Natural killer cell (primary cell): ENCODE measurements around the gene ATN1. TPM values are rescaled to one million over a fixed set of nuclear protein-coding genes. Genes with fewer than 3 reads are reported as not detected.
A peak's percentile ranks its signal among the peaks of the same experiment; 100 is the strongest.

Experiments used
- ATAC-seq, 3 donors: fragments of 150-1000 bp in 2 of 3; fragments of 200-7000 bp in 1 of 3; cut with Tn5 transposase; 1 replicate in 1 of 3; 2 replicates in 2 of 3; pipeline ENCODE4 v1.10.0; 2021; ENCODE audit warnings: mild to moderate bottlenecking in 2 of 3, moderate library complexity in 2 of 3
- DNase-seq, 2 donors: peaks; one replicate each; pipeline versions ENCODE4 v3.0.0 to v3.0.0-alpha.2; 2013 to 2021; ENCODE audit warnings: mixed read lengths in 1 of 2
- H3K27ac ChIP-seq: one replicate; pipeline ENCODE4 v1.5.1; 2013; ENCODE audit warnings: mild to moderate bottlenecking, low read length
- H3K27me3 ChIP-seq: one replicate; pipeline ENCODE4 v1.6.1; 2013; ENCODE audit warnings: low read length; ENCODE audit not compliant: control insufficient read depth, insufficient read depth
- H3K36me3 ChIP-seq: one replicate; pipeline ENCODE4 v1.6.1; 2013; ENCODE audit warnings: low read length; ENCODE audit not compliant: control insufficient read depth, insufficient read depth
- H3K4me1 ChIP-seq: one replicate; pipeline ENCODE4 v1.6.1; 2013; ENCODE audit warnings: low read length; ENCODE audit not compliant: control insufficient read depth, insufficient read depth
- H3K4me3 ChIP-seq: one replicate; pipeline ENCODE4 v1.5.1; 2013; ENCODE audit warnings: low read length
- H3K9me3 ChIP-seq: one replicate; pipeline ENCODE4 v1.6.1; 2013; ENCODE audit warnings: low read length; ENCODE audit not compliant: control insufficient read depth, insufficient read depth
- H3K27ac Mint-ChIP-seq, 2 donors: one replicate each; pipeline ENCODE4 v1.8.0; 2022; ENCODE audit warnings: mild to moderate bottlenecking in 2 of 2, mixed read lengths in 2 of 2, moderate library complexity in 1 of 2
- H3K27me3 Mint-ChIP-seq, 2 donors: one replicate each; pipeline ENCODE4 v1.8.0; 2022; ENCODE audit warnings: low read depth in 2 of 2, mixed read lengths in 2 of 2
- H3K36me3 Mint-ChIP-seq: one replicate; pipeline ENCODE4 v1.8.0; 2022; ENCODE audit warnings: mixed read lengths
- H3K4me1 Mint-ChIP-seq, 2 donors: one replicate each; pipeline ENCODE4 v1.8.0; 2022; ENCODE audit warnings: mixed read lengths in 2 of 2
- H3K4me3 Mint-ChIP-seq: one replicate; pipeline ENCODE4 v1.8.0; 2022; ENCODE audit warnings: mild to moderate bottlenecking, moderate library complexity, mixed read lengths
- H3K9me3 Mint-ChIP-seq, 2 donors: one replicate each; pipeline ENCODE4 v1.8.0; 2022; ENCODE audit warnings: mixed read lengths in 2 of 2
- WGBS: methylation state at CpG from one replicate; pipeline ENCODE4 v1.1.7; 2013; ENCODE audit warnings: missing lambda C conversion rate; ENCODE audit not compliant: insufficient coverage; 5-methylcytosine and 5-hydroxymethylcytosine counted together
- intact Hi-C: fragments of 100-400 bp; cut with micrococcal nuclease; formaldehyde crosslinking; loops from one replicate; pipeline ENCODE4 v1.14.2; 2022
- total RNA-seq, 4 donors: library from RNA; stranded (reverse); fragments of 120-200 nt in 1 of 4; gene quantifications; one replicate each; pipeline versions ENCODE4 v1.2.3 to v1.2.4, GENCODE V29; 2013 to 2022
- TF ChIP-seq, protein P1 (sequence below): fragments of 200-600 bp; IDR thresholded peaks from one replicate; pipeline ENCODE4 v1.8.0; 2022; ENCODE audit warnings: antibody characterized with exemption

ATN1 gene
- total RNA-seq, 3 donors from 2014 or later (not counting 1 experiment from before 2014, with no cell fraction given): 29.3 to 34.0 (median 31.9) TPM

DNA sequence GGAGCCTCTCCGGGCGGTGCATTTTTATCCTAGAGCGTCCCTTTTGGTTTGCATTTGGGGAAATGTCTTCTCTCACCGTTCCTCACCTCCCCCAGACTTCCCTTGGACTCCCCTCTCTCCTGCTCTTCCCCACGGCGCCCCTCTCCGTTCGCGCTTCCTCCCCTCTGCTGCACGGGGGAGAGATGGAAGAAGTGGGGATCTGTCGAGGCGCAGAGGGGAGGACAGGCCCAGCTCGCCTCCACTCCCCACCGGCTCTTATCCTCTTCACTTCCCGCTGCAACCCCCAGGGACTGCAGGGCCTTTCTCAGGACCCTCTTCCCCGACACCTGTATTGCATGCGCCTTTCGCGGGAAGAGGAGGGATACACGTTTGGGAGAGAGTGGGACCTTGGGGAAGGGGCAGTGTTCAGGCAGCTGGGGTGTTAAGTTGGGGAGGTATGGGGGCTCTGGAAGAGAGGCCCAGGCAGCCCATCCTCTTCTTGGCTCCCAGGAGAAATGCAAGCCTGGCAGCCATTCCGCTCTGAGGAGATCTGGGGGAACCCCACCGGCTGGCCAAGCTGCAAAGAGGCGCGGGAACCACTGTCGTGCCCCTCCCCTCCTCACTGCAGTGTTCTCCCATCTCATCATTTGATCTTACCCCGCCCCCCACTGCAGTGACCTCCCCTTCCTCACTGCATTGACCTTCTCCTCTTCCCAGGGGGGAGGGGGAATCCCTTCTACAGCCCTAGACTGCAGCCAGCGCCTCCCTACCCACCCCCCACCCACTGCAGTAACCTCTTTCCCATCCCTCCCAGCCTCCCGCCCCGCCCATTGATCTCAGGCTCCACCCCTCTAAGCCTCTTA, 12.6 kb upstream of the ATN1 start:
- no peak for DNase-seq
- WGBS: 35% methylated on average over 20 of the region's 29 CpGs
- peak overlapping the region; percentile 42 for H3K4me3 ChIP-seq
- H3K9me3 Mint-ChIP-seq: no peaks in the 10 kb centered on the region
- H3K4me1 Mint-ChIP-seq: peaks cover 16 to 41% of the 10 kb centered on the region in 2 donors
- intact Hi-C loops: loop anchor here (2.0 kb wide), 1 partner anchor 42 kb away; the partner anchor contains the start of gene SPSB2
- peaks cover 0 to 6% of the 10 kb centered on the region in 2 donors for H3K27me3 Mint-ChIP-seq
- no peak for ATAC-seq
- H3K36me3 Mint-ChIP-seq: no peaks in the 10 kb centered on the region
- no peaks in the 10 kb centered on the region for H3K36me3 ChIP-seq
- no peaks in the 10 kb centered on the region for H3K9me3 ChIP-seq
- no peaks in the 10 kb centered on the region for H3K27me3 ChIP-seq
- H3K27ac ChIP-seq: peak overlapping the region; percentile 36
- peak overlapping the region; percentile 94 for H3K4me3 Mint-ChIP-seq
- peak overlapping the region; percentile 74 to 95 for H3K27ac Mint-ChIP-seq
- peaks cover 16% of the 10 kb centered on the region for H3K4me1 ChIP-seq
- TF ChIP-seq, protein P1, sequence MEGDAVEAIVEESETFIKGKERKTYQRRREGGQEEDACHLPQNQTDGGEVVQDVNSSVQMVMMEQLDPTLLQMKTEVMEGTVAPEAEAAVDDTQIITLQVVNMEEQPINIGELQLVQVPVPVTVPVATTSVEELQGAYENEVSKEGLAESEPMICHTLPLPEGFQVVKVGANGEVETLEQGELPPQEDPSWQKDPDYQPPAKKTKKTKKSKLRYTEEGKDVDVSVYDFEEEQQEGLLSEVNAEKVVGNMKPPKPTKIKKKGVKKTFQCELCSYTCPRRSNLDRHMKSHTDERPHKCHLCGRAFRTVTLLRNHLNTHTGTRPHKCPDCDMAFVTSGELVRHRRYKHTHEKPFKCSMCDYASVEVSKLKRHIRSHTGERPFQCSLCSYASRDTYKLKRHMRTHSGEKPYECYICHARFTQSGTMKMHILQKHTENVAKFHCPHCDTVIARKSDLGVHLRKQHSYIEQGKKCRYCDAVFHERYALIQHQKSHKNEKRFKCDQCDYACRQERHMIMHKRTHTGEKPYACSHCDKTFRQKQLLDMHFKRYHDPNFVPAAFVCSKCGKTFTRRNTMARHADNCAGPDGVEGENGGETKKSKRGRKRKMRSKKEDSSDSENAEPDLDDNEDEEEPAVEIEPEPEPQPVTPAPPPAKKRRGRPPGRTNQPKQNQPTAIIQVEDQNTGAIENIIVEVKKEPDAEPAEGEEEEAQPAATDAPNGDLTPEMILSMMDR: no peak

DNA sequence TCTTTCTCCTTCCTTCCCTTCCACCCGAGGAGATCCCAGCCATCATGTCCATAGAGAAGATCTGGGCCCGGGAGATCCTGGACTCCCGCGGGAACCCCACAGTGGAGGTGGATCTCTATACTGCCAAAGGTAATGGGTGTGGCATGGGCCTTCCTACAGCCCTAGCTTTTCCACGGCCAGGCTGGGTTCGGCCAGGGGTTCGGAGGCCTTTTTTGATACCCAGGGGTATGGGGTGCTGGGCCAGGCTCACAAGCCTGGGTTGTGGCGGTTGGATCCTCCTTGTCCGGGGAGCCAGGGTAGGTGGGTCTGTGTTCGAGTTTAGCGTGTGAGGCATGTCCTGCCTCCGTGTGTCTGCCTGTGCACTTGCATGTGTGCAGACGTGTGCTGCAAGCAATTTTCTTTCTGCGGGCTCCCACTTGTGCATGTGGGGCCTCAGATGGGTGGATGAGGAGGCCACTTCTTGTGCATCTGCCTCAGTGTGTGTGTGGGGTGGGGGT, 11.9 kb upstream of the ATN1 start:
- H3K27ac ChIP-seq: no peak overlapping the region
- intact Hi-C loops: loop anchor here (2.0 kb wide), 1 partner anchor 43 kb away; the partner anchor contains the start of gene SPSB2

DNA sequence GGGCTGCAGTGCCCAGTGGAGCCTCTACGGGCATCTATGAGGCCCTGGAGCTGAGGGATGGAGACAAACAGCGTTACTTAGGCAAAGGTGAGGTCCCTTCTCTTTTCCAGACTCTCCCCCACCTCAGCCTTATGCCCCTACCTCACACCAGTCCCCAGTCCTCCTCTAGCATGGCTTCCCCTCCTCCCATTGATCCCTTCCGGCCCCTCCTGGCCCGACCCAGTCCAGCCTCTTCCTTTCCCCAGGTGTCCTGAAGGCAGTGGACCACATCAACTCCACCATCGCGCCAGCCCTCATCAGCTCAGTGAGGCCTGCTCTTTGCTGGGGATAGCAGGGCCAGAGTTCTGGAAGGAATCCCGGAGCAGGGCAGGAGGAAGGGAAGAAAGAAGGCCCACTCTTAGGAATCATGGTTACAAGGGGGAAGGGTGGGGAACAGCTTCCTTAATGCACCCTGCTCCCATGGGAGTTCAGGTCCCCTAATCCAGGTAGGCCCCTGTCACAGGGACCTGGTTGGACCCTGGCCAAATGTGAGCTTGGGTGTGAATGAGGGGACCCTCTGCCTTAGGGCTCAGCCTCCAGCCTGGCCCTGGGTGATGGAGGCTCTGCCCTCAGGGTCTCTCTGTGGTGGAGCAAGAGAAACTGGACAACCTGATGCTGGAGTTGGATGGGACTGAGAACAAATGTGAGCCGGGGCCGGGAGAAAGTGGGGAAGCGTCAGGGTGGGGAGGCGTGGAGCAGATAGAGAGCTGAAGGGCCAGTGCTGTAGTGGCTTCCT, 11.1 kb upstream of the ATN1 start:
- Mint-ChIP-seq H3K36me3 (no peaks in the 10 kb centered on the region), H3K27ac (peak overlapping the region in 1 of 2 donors; percentile 3), H3K4me1 (peaks cover 16 to 41% of the 10 kb centered on the region in 2 donors), H3K4me3 (no peak overlapping the region), H3K9me3 (no peaks in the 10 kb centered on the region), H3K27me3 (peaks cover 0 to 6% of the 10 kb centered on the region in 2 donors)
- intact Hi-C loops: no loop called here
- Histone ChIP-seq H3K4me3 (no peak overlapping the region), H3K9me3 (no peaks in the 10 kb centered on the region), H3K27me3 (no peaks in the 10 kb centered on the region), H3K4me1 (peaks cover 16% of the 10 kb centered on the region), H3K36me3 (no peaks in the 10 kb centered on the region), H3K27ac (no peak overlapping the region)
- no peak for ATAC-seq
- WGBS: 98% methylated on average over 11 of the region's 11 CpGs
- no peak for DNase-seq
- TF ChIP-seq, protein P1: no peak

More for the DNA sequence above, 11.9 kb upstream of the ATN1 start:
- Mint-ChIP-seq H3K9me3 (no peaks in the 10 kb centered on the region), H3K36me3 (no peaks in the 10 kb centered on the region), H3K27me3 (peaks cover 0 to 6% of the 10 kb centered on the region in 2 donors), H3K4me1 (peaks cover 16 to 41% of the 10 kb centered on the region in 2 donors), H3K27ac (no peak overlapping the region), H3K4me3 (peak overlapping the region; percentile 94)
- no peak for DNase-seq
- H3K36me3 ChIP-seq: no peaks in the 10 kb centered on the region
- 90% methylated on average over 14 of the region's 14 CpGs for WGBS
- no peaks in the 10 kb centered on the region for H3K27me3 ChIP-seq
- no peak overlapping the region for H3K4me3 ChIP-seq
- ATAC-seq: no peak
- peaks cover 16% of the 10 kb centered on the region for H3K4me1 ChIP-seq
- TF ChIP-seq, protein P1: no peak
- H3K9me3 ChIP-seq: no peaks in the 10 kb centered on the region
